HG02870 (cell line): Measurements from ENCODE around the gene EPRS1.
"Not testable (repeated sequence)": the region's sequence is repeated elsewhere in the genome, so short reads cannot be mapped to it uniquely, and the experiment has no call there.

Experiments used
- ATAC-seq: cut with Tn5 transposase; IDR thresholded peaks from one replicate; pipeline ENCODE4 v1.9.1; 2021; ENCODE audit warnings: mild to moderate bottlenecking, moderate library complexity; ENCODE audit not compliant: unreplicated experiment

The EPRS1 gene

GRCh38 chr1:220040028-220040596, 6.2 kb downstream of the EPRS1 start:
- no peak for ATAC-seq

- no peak for ATAC-seq
Measured at GRCh38 chr1:220038640-220039039, 7.7 kb downstream of the EPRS1 start.

GRCh38 chr1:220037810-220038209, 8.5 kb downstream of the EPRS1 start:
- ATAC-seq = not testable (repeated sequence)

GRCh38 chr1:220032911-220033310, 13.4 kb downstream of the EPRS1 start:
- ATAC-seq = no peak

- ATAC-seq = peak; percentile 82
Measured at GRCh38 chr1:220031287-220031686, 15.0 kb downstream of the EPRS1 start.

GRCh38 chr1:220028346-220028895, 17.9 kb downstream of the EPRS1 start:
- no peak for ATAC-seq

- no peak for ATAC-seq
Measured at GRCh38 chr1:220019071-220019470, 27.2 kb downstream of the EPRS1 start.

- ATAC-seq = no peak
Measured at GRCh38 chr1:220013497-220013896, 32.8 kb downstream of the EPRS1 start.

- ATAC-seq = no peak
Measured at GRCh38 chr1:220012259-220012658, 34.0 kb downstream of the EPRS1 start.

GRCh38 chr1:220011620-220012019, 34.7 kb downstream of the EPRS1 start:
- ATAC-seq = no peak

- ATAC-seq = no peak
Measured at GRCh38 chr1:220007438-220007837, 38.9 kb downstream of the EPRS1 start.

GRCh38 chr1:220005489-220005888, 40.8 kb downstream of the EPRS1 start:
- ATAC-seq = no peak

- no peak for ATAC-seq
Measured at GRCh38 chr1:220003610-220004299, 42.5 kb downstream of the EPRS1 start.

- ATAC-seq = no peak
Measured at GRCh38 chr1:220003015-220003414, 43.3 kb downstream of the EPRS1 start.

GRCh38 chr1:220001095-220001501, 45.2 kb downstream of the EPRS1 start:
- no peak for ATAC-seq

GRCh38 chr1:219999821-220000220, 46.5 kb downstream of the EPRS1 start:
- no peak for ATAC-seq
